Ishikawa (cell line): Measurements from ENCODE around the gene NT5C3A.

Experiments
- CEBPB ChIP-seq: IDR thresholded peaks from 2 replicates; pipeline ENCODE4 v1.6.1; 2012
- CREB1 ChIP-seq: IDR thresholded peaks from 2 replicates; pipeline ENCODE4 v1.6.1; 2012; ENCODE audit warnings: low read depth
- EGR1 ChIP-seq: IDR thresholded peaks from 2 replicates; pipeline ENCODE4 v1.6.1; 2012
- EP300 ChIP-seq: IDR thresholded peaks from 2 replicates; pipeline ENCODE4 v1.6.1; 2012; ENCODE audit warnings: borderline replicate concordance
- NFIC ChIP-seq: IDR thresholded peaks from 2 replicates; pipeline ENCODE4 v1.6.1; 2012
- RAD21 ChIP-seq: IDR thresholded peaks from 2 replicates; pipeline ENCODE4 v1.6.1; 2012; ENCODE audit warnings: low read depth
- REST ChIP-seq: IDR thresholded peaks from 2 replicates; pipeline ENCODE4 v1.6.1; 2012; ENCODE audit warnings: low read depth, mild to moderate bottlenecking
- TAF1 ChIP-seq: IDR thresholded peaks from 2 replicates; pipeline ENCODE4 v1.6.1; 2012; ENCODE audit warnings: low read depth, mild to moderate bottlenecking
- TCF12 ChIP-seq: IDR thresholded peaks from 2 replicates; pipeline ENCODE4 v1.6.1; 2012; ENCODE audit warnings: low read depth
- TEAD4 ChIP-seq: IDR thresholded peaks from 2 replicates; pipeline ENCODE4 v1.6.1; 2012
- YY1 ChIP-seq: IDR thresholded peaks from 2 replicates; pipeline ENCODE4 v1.6.1; 2012; ENCODE audit warnings: low read depth
- ZBTB7A ChIP-seq: IDR thresholded peaks from 2 replicates; pipeline ENCODE4 v1.6.1; 2012; ENCODE audit warnings: low read depth
- TF ChIP-seq, protein P1 (sequence below): IDR thresholded peaks from 2 replicates; pipeline ENCODE4 v1.6.1; 2012
- TF ChIP-seq, protein P2 (sequence below): IDR thresholded peaks from 2 replicates; pipeline ENCODE4 v1.6.1; 2012

The NT5C3A gene

GRCh38 chr7:33075818-33076518, 13.4 kb upstream of the NT5C3A start:
- TF ChIP-seq, protein P1, sequence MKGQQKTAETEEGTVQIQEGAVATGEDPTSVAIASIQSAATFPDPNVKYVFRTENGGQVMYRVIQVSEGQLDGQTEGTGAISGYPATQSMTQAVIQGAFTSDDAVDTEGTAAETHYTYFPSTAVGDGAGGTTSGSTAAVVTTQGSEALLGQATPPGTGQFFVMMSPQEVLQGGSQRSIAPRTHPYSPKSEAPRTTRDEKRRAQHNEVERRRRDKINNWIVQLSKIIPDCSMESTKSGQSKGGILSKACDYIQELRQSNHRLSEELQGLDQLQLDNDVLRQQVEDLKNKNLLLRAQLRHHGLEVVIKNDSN, result no peak
- TF ChIP-seq TAF1 (no peak), CREB1 (no peak), EGR1 (no peak), CEBPB (no peak), RAD21 (no peak), NFIC (no peak), TEAD4 (no peak), ZBTB7A (no peak), REST (no peak), YY1 (no peak), TCF12 (no peak)
- TF ChIP-seq, protein P2, sequence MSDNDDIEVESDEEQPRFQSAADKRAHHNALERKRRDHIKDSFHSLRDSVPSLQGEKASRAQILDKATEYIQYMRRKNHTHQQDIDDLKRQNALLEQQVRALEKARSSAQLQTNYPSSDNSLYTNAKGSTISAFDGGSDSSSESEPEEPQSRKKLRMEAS, result no peak

DNA sequence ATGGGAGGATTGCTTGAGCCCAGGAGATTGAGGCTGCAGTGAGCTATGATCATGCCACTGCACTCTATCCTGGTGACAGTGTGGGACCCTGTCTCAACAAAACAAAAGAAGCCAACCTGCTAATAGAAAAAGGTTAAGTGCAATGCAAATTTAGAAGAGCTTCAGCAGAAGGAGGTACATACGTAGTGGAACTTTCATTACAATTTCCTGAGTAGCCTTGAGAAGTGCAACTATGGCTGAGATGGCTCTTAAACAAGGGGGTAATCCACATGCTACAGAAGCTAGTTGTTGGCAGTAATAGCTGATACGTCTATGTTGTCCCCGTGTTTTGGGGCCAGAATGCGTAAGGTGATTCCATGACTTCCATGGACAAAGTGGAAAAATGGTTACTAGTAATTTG, 10.7 kb upstream of the NT5C3A start:
- TF ChIP-seq, protein P1, result no peak
- TF ChIP-seq REST (no peak), NFIC (no peak), CREB1 (no peak), RAD21 (no peak), EGR1 (no peak)

DNA sequence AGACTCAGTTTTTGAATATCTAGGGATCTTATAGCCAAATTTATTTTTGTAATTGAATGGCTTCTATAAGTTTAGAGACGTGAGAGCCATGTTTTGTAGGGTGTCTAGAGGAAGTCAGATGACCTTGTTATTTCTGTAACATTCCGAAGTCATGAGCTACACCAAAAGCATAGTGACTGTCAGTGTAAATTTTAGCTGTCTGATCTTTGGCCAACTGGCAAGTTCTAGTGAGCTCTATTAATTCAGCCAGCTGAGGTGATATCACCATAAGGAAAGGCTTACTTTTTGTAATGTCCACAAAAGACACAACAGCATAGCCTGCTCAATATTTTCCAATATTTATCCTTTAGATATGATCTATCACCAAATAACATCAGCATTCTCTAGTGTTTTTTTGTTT, 9.9 kb upstream of the NT5C3A start:
- TF ChIP-seq RAD21, result no peak
- TF ChIP-seq EGR1, result no peak
- no peak for TF ChIP-seq CEBPB
- TF ChIP-seq NFIC, result no peak
- TF ChIP-seq, protein P1, result no peak
- TF ChIP-seq YY1, result no peak

GRCh38 chr7:33070831-33071230, 8.3 kb upstream of the NT5C3A start:
- TF ChIP-seq NFIC (no peak), CREB1 (no peak), RAD21 (no peak), REST (no peak), EGR1 (no peak), CEBPB (no peak)
- TF ChIP-seq, protein P2, result no peak
- TF ChIP-seq, protein P1, result no peak

DNA sequence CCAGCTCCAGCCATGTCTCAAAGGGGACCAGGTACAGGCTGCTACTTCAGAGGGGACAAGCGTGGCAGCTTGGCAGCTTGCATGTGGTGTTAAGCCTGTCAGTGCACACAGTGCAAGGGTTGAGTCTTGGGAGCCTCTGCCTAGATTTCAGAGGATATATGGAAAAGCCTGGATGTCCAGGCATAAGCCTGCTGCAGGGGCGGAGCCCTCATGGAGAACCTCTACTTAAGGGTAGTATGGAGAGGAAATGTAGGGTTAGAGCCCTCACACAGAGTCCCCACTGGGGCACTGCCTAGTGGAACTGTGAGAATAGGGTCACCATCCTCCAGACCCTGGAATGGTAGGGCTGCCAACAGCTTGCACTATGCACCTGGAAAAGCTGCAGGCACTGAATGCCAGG, 7.7 kb upstream of the NT5C3A start:
- TF ChIP-seq YY1 (no peak), TCF12 (no peak), NFIC (no peak), REST (no peak), EP300 (no peak), CEBPB (no peak)
